ENCODE data around the gene DSCAML1. TPM values are rescaled to one million over a fixed set of nuclear protein-coding genes. Genes with fewer than 3 reads are reported as not detected.

Gene DSCAML1
- total and polyA plus RNA-seq, 2 of the 8 experiments (the other 6 are each of a cell fraction or from before 2014, with no cell fraction given) = 0.19 to 0.24 TPM

- no peak overlapping the region for H2BK15ac ChIP-seq (ENCODE audit: low read length)
- no peak overlapping the region for H4K5ac ChIP-seq (ENCODE audit: insufficient read length, low read depth, low read length)
- CTCF ChIA-PET (ENCODE audit: partially characterized antibody) = interaction anchor here (1.2 to 2.0 kb wide), 3 partner anchors 12 to 102 kb away, joined by 3 to 5 read pairs (median 4); no protein-coding TSS in a partner anchor
- H2BK20ac ChIP-seq (ENCODE audit: low read length) = no peak overlapping the region
- no peak overlapping the region for H3K23ac ChIP-seq (ENCODE audit: insufficient read length)
- H4K20me1 ChIP-seq (replicated peaks in 1 of 2; ENCODE audit: control insufficient read depth in 1 of 2, insufficient read depth in 2 of 2, low read length in 2 of 2) = no peaks in the 10 kb centered on the region
- H4K8ac ChIP-seq (ENCODE audit: extremely low read depth, insufficient read depth, low read length) = no peak overlapping the region
- no peak overlapping the region for H3K14ac ChIP-seq (ENCODE audit: insufficient read length)
- H2AFZ ChIP-seq (ENCODE audit: low read length) = no peak overlapping the region
- no peak overlapping the region for H3K4ac ChIP-seq (replicated peaks; ENCODE audit: insufficient read length, low read depth, low read length)
- no peak overlapping the region for H3K27ac ChIP-seq (ENCODE audit: low read depth, low read length)
- H3K27me3 ChIP-seq (replicated peaks in 1 of 4; ENCODE audit: control insufficient read depth in 3 of 4, extremely low read depth in 1 of 4, insufficient read depth in 3 of 4, low read length in 3 of 4) = no peaks in the 10 kb centered on the region
- 89% methylated on average over 6 of the region's 6 CpGs; no CpG with 5 or more reads in 1 of the 2 experiments for WGBS, 2 experiments (ENCODE audit: extremely low coverage in 1 of 2, insufficient coverage in 1 of 2, insufficient read length in 1 of 2, insufficient replicate concordance in 2 of 2, low coverage in 1 of 2, low lambda C conversion rate in 2 of 2, missing lambda C conversion rate in 1 of 2)
- no peak overlapping the region for H2BK120ac ChIP-seq (replicated peaks; ENCODE audit: low read depth, low read length)
- H4K91ac ChIP-seq (replicated peaks; ENCODE audit: insufficient read length, low read length) = no peak overlapping the region
- no peak overlapping the region for H3K9ac ChIP-seq (replicated peaks in 1 of 4; ENCODE audit: extremely low read depth in 1 of 4, low read depth in 3 of 4, low read length in 3 of 4)
- no peaks in the 10 kb centered on the region for H3K9me3 ChIP-seq (ENCODE audit: insufficient read depth in 2 of 2, low read depth in 1 of 2, low read length in 1 of 2)
- DNase-seq (ENCODE audit: low read depth in 1 of 2, low spot score in 2 of 2) (no peak), FAIRE-seq (no peak)
- H2BK5ac ChIP-seq (ENCODE audit: low read depth, low read length) = no peak overlapping the region
- no peak overlapping the region for H2AK5ac ChIP-seq (ENCODE audit: low read depth, low read length)
- H2BK12ac ChIP-seq (ENCODE audit: low read depth, low read length) = no peak overlapping the region
- H3K56ac ChIP-seq (replicated peaks; ENCODE audit: insufficient read length, low read depth, low read length) = no peak overlapping the region
- POLR2A ChIA-PET (ENCODE audit: partially characterized antibody) = no interaction called here
- no peaks in the 10 kb centered on the region for H3K23me2 ChIP-seq (ENCODE audit: low read depth, low read length)
- H3K79me1 ChIP-seq (ENCODE audit: low read depth, low read length) = no peaks in the 10 kb centered on the region; the same call in 1 of the 2 replicates
- no peak overlapping the region for H3K4me2 ChIP-seq (ENCODE audit: insufficient read depth in 1 of 2, low read depth in 2 of 2, low read length in 2 of 2)
- H3K18ac ChIP-seq (ENCODE audit: extremely low read depth, low read length) = no peak overlapping the region
- no peaks in the 10 kb centered on the region for H3K36me3 ChIP-seq (ENCODE audit: control insufficient read depth in 2 of 4, insufficient read depth in 4 of 4, low read length in 3 of 4)
- no peak overlapping the region for H3K4me3 ChIP-seq (ENCODE audit: extremely low read depth in 1 of 4, insufficient read depth in 2 of 4, low read depth in 3 of 4, low read length in 4 of 4)
- H3K79me2 ChIP-seq (ENCODE audit: control insufficient read depth in 1 of 2, insufficient read depth in 2 of 2, low read length in 2 of 2) = no peaks in the 10 kb centered on the region
- peaks cover 2 to 5% (median 4%) of the 10 kb centered on the region in 4 experiments; a peak in 5 of 7 replicates for H3K4me1 ChIP-seq (replicated peaks in 1 of 4; ENCODE audit: control insufficient read depth in 3 of 4, insufficient read depth in 4 of 4, low read length in 3 of 4)
- no peak for TF ChIP-seq NRF1 (IDR thresholded peaks at IDR 0.05; ENCODE audit: low read depth, low read length)
- no peak for TF ChIP-seq SAP30 (IDR thresholded peaks at IDR 0.05; ENCODE audit: insufficient read depth, insufficient replicate concordance, low read length)
- TF ChIP-seq SUZ12 (IDR thresholded peaks at IDR 0.05; ENCODE audit: low read length) = no peak
- TF ChIP-seq BRCA1 (IDR thresholded peaks at IDR 0.05; ENCODE audit: low read depth, low read length) = no peak
- TF ChIP-seq CHD1 (IDR thresholded peaks at IDR 0.05; ENCODE audit: low read depth, low read length) = no peak
- no peak for TF ChIP-seq MAFK (IDR thresholded peaks at IDR 0.05; ENCODE audit: low read depth, low read length)
- no peak for TF ChIP-seq TEAD4 (IDR thresholded peaks at IDR 0.05; ENCODE audit: low read depth, low read length)
- no peak for TF ChIP-seq TCF12 (IDR thresholded peaks at IDR 0.05; ENCODE audit: low read depth, low read length)
- no peak for TF ChIP-seq CHD2 (IDR thresholded peaks at IDR 0.05; ENCODE audit: low read length)
- TF ChIP-seq BACH1 (IDR thresholded peaks at IDR 0.05; ENCODE audit: low read length) = no peak
- TF ChIP-seq KDM1A (IDR thresholded peaks at IDR 0.05; ENCODE audit: borderline replicate concordance, low read length) = no peak
- no peak for TF ChIP-seq KDM4A (IDR thresholded peaks at IDR 0.05; ENCODE audit: low read depth, low read length, severe bottlenecking)
These were observed 91.2 kb downstream of the DSCAML1 start for GRCh38 chr11:117705866-117706265.

Data from H1 (cell line).